Endothelial cell (in vitro differentiated cells): ENCODE data around the gene NKRF. TPM values are rescaled to one million over a fixed set of nuclear protein-coding genes. Genes with fewer than 3 reads are reported as not detected.
"Not testable (repeated sequence)": the region's sequence is repeated elsewhere in the genome, so short reads cannot be mapped to it uniquely, and the experiment has no call there.

Experiments
- DNase-seq: peaks from one replicate; pipeline ENCODE4 v3.0.0; 2021; ENCODE audit warnings: low spot score
- H3K27ac Mint-ChIP-seq: one replicate; pipeline ENCODE4 v1.8.0; 2021; ENCODE audit warnings: mixed read lengths, inconsistent platforms; ENCODE audit not compliant: unreplicated experiment
- H3K27me3 Mint-ChIP-seq: one replicate; pipeline ENCODE4 v1.8.0; 2021; ENCODE audit warnings: mild to moderate bottlenecking, moderate library complexity, mixed read lengths, inconsistent platforms; ENCODE audit not compliant: unreplicated experiment
- H3K36me3 Mint-ChIP-seq: one replicate; pipeline ENCODE4 v1.8.0; 2021; ENCODE audit warnings: mild to moderate bottlenecking, low read depth, mixed read lengths, inconsistent platforms; ENCODE audit not compliant: unreplicated experiment
- H3K4me1 Mint-ChIP-seq: one replicate; pipeline ENCODE4 v1.8.0; 2021; ENCODE audit warnings: mild to moderate bottlenecking, mixed read lengths, inconsistent platforms; ENCODE audit not compliant: unreplicated experiment
- H3K4me3 Mint-ChIP-seq: one replicate; pipeline ENCODE4 v1.8.0; 2021; ENCODE audit warnings: mild to moderate bottlenecking, mixed read lengths, inconsistent platforms; ENCODE audit not compliant: unreplicated experiment
- H3K9me3 Mint-ChIP-seq: one replicate; pipeline ENCODE4 v1.8.0; 2021; ENCODE audit warnings: mixed read lengths, inconsistent platforms; ENCODE audit not compliant: unreplicated experiment
- total RNA-seq: library from RNA; stranded (reverse); fragmentation: NEBNext Ultra II Directional; extraction: Animal tissue kit (Norgen Biotek cat#: 25700); gene quantifications from one replicate; pipeline ENCODE4 v1.2.1, GENCODE V29; 2021; ENCODE audit not compliant: unreplicated experiment
- TF ChIP-seq, protein P1 (sequence below): fragments of 200-600 bp; sonication (generic); IDR thresholded peaks from one replicate; pipeline ENCODE4 v1.5.0; 2021; ENCODE audit warnings: antibody characterized with exemption; ENCODE audit not compliant: unreplicated experiment

Gene NKRF
- total RNA-seq, 1 donor from 2014 or later = 8.4 TPM

- Mint-ChIP-seq H3K9me3 (no peaks in the 10 kb centered on the region), H3K36me3 (peaks cover 21% of the 10 kb centered on the region), H3K4me1 (no peaks in the 10 kb centered on the region), H3K27me3 (peaks cover 6% of the 10 kb centered on the region), H3K27ac (no peak overlapping the region), H3K4me3 (no peak overlapping the region)
- TF ChIP-seq, protein P1, sequence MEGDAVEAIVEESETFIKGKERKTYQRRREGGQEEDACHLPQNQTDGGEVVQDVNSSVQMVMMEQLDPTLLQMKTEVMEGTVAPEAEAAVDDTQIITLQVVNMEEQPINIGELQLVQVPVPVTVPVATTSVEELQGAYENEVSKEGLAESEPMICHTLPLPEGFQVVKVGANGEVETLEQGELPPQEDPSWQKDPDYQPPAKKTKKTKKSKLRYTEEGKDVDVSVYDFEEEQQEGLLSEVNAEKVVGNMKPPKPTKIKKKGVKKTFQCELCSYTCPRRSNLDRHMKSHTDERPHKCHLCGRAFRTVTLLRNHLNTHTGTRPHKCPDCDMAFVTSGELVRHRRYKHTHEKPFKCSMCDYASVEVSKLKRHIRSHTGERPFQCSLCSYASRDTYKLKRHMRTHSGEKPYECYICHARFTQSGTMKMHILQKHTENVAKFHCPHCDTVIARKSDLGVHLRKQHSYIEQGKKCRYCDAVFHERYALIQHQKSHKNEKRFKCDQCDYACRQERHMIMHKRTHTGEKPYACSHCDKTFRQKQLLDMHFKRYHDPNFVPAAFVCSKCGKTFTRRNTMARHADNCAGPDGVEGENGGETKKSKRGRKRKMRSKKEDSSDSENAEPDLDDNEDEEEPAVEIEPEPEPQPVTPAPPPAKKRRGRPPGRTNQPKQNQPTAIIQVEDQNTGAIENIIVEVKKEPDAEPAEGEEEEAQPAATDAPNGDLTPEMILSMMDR = no peak
- no peak for DNase-seq
These were observed 32.7 kb upstream of the NKRF start for GRCh38 chrX:119638725-119639471.

DNA sequence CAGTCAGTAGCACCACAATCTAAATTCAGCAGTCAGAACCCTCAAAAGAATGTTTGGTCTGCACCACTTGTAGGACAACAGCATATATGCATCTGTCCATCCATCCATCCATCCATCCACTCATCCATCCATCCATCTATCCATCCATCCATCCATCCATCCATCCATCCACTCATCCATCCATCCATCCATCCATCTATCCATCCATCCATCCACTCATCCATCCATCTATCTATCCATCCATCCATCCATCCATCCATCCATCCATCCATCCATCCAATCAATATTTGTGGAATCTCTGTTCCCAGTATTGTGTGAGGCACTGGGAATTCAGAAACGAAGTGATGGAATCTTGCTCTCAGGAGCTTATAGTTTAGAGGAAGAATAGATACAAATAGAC lies 31.2 kb upstream of the NKRF start:
- H3K4me1 Mint-ChIP-seq, H3K9me3 Mint-ChIP-seq, H3K27me3 Mint-ChIP-seq, DNase-seq, H3K27ac Mint-ChIP-seq: not testable (repeated sequence)
- Mint-ChIP-seq H3K36me3 (peaks cover 26% of the 10 kb centered on the region), H3K4me3 (peak overlapping the region; percentile 31)

- no peaks in the 10 kb centered on the region for H3K4me1 Mint-ChIP-seq
- no peaks in the 10 kb centered on the region for H3K9me3 Mint-ChIP-seq
- H3K36me3 Mint-ChIP-seq = peaks cover 26% of the 10 kb centered on the region
- H3K4me3 Mint-ChIP-seq = no peak overlapping the region
- no peak overlapping the region for H3K27ac Mint-ChIP-seq
- TF ChIP-seq, protein P1 = no peak
- no peak for DNase-seq
- H3K27me3 Mint-ChIP-seq = peaks cover 1% of the 10 kb centered on the region
These were observed 30.2 kb upstream of the NKRF start for GRCh38 chrX:119636419-119636818.

DNA sequence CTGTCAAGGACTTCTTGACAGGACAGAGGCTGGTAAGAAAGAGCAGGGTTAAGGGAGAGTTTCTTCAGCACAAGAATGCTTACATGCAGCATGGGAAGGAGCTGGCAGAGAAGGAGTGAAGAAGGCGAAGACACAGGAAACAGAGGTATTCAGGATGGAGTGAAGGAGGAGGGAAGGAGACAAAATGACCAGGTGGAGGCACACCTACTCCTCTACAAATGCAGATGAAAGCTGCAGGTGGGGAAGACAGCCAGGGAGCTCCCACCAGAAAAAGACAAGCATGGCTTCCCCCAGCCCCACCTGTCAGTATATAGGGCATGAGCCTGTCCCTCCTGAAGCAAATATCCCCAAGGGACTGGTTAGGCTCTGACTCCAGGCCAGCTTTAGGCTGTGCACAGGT lies 29.6 kb upstream of the NKRF start:
- no peak overlapping the region for H3K27ac Mint-ChIP-seq
- no peaks in the 10 kb centered on the region for H3K4me1 Mint-ChIP-seq

GRCh38 chrX:119635179-119635578 lies 29.0 kb upstream of the NKRF start:
- H3K4me3 Mint-ChIP-seq = no peak overlapping the region
- TF ChIP-seq, protein P1 = no peak
- no peaks in the 10 kb centered on the region for H3K27me3 Mint-ChIP-seq
- no peaks in the 10 kb centered on the region for H3K9me3 Mint-ChIP-seq
- H3K4me1 Mint-ChIP-seq = no peaks in the 10 kb centered on the region
- H3K36me3 Mint-ChIP-seq = peaks cover 26% of the 10 kb centered on the region
- no peak for DNase-seq
- no peak overlapping the region for H3K27ac Mint-ChIP-seq

More for the DNA sequence above, 29.6 kb upstream of the NKRF start:
- TF ChIP-seq, protein P1 = no peak
- H3K9me3 Mint-ChIP-seq = no peaks in the 10 kb centered on the region
- H3K27me3 Mint-ChIP-seq = no peaks in the 10 kb centered on the region
- H3K4me3 Mint-ChIP-seq = no peak overlapping the region
- DNase-seq = no peak
- peaks cover 26% of the 10 kb centered on the region for H3K36me3 Mint-ChIP-seq
